DMS153 (cell line): ENCODE results near the gene IST1.

Experiments used
- DNase-seq: peaks from one replicate; lab custom pipeline; 2025; lab: John Stamatoyannopoulos, UW

The IST1 gene

GRCh38 chr16:71963125-71963875 is 68.0 kb downstream of the IST1 start:
- DNase-seq: no peak

GRCh38 chr16:71965223-71965622 is 69.9 kb downstream of the IST1 start:
- DNase-seq: no peak

- DNase-seq: no peak
Measured at GRCh38 chr16:71966932-71967331, 71.6 kb downstream of the IST1 start.

- DNase-seq: no peak
Measured at GRCh38 chr16:71969353-71969752, 74.0 kb downstream of the IST1 start.

GRCh38 chr16:71971571-71971970 is 76.2 kb downstream of the IST1 start:
- no peak for DNase-seq

GRCh38 chr16:71972356-71972755 is 77.0 kb downstream of the IST1 start:
- DNase-seq: no peak

GRCh38 chr16:71973001-71973400 is 77.7 kb downstream of the IST1 start:
- no peak for DNase-seq

GRCh38 chr16:71974068-71974818 is 78.9 kb downstream of the IST1 start:
- no peak for DNase-seq
